Panc1 (cell line): ENCODE data around the gene NANOS3. TPM values are rescaled to one million over a fixed set of nuclear protein-coding genes. Genes with fewer than 3 reads are reported as not detected.

ENCODE experiments used
- ATAC-seq: fragments of 200-7000 bp; cut with Tn5 transposase; 2 replicates; pipeline ENCODE4 v1.9.1; 2020; ENCODE audit warnings: mild to moderate bottlenecking, moderate library complexity
- BruUV-seq: library from RNA; stranded (reverse); fragments of 400-500 nt; replicated peaks from 2 replicates; lab custom pipeline; 2021; lab: Mats Ljungman, UMichigan
- CTCF ChIA-PET: fragments of 300-600 bp; sonication (Branson Sonifier 250); formaldehyde crosslinking; loops from one replicate; lab custom pipeline; 2022; ENCODE audit warnings: antibody characterized with exemption; lab: Charles Lee
- POLR2A ChIA-PET: fragments of 300-600 bp; sonication (Branson Sonifier 250); formaldehyde crosslinking; loops from one replicate; lab custom pipeline; 2022; ENCODE audit warnings: antibody characterized with exemption; lab: Charles Lee
- DNase-seq: peaks from one replicate; pipeline ENCODE4 v3.0.0-alpha.2; 2010; ENCODE audit warnings: low read depth, low spot score
- H3K27ac ChIP-seq: 2 replicates; pipeline ENCODE4 v1.5.1; 2011; ENCODE audit warnings: mild to moderate bottlenecking, low read length, inconsistent platforms
- H3K27me3 ChIP-seq: fragments of 200-500 bp; sonication (Bioruptor generic); 2 replicates; pipeline ENCODE4 v1.6.0; 2014; ENCODE audit warnings: low read length, inconsistent platforms; ENCODE audit not compliant: control insufficient read depth, insufficient read depth
- H3K36me3 ChIP-seq: fragments of 200-500 bp; sonication (Bioruptor generic); 2 replicates; pipeline ENCODE4 v1.5.1; 2014; ENCODE audit warnings: inconsistent platforms, mild to moderate bottlenecking, low read length, moderate library complexity; ENCODE audit not compliant: control insufficient read depth, insufficient read depth
- H3K4me1 ChIP-seq: 2 replicates; pipeline ENCODE4 v1.5.1; 2011; ENCODE audit warnings: inconsistent platforms, mild to moderate bottlenecking, low read length, moderate library complexity; ENCODE audit not compliant: control insufficient read depth, insufficient read depth
- H3K4me3 ChIP-seq, 2 experiments: 2 replicates each; pipeline ENCODE4 v1.5.1; 2011 to 2012; ENCODE audit warnings: low read depth in 2 of 2, low read length in 2 of 2, mild to moderate bottlenecking in 2 of 2, inconsistent platforms in 1 of 2, moderate library complexity in 1 of 2
- H3K9me3 ChIP-seq: fragments of 200-500 bp; sonication (Bioruptor generic); 2 replicates; pipeline ENCODE4 v1.5.1; 2014; ENCODE audit warnings: low read depth, mild to moderate bottlenecking, inconsistent platforms, low read length, moderate library complexity; ENCODE audit not compliant: control insufficient read depth, insufficient read depth
- POLR2AphosphoS5 ChIP-seq: IDR thresholded peaks from 2 replicates; pipeline ENCODE4 v1.6.1; 2012; ENCODE audit warnings: mild to moderate bottlenecking, low read depth, low read length, moderate library complexity
- SIN3A ChIP-seq: IDR thresholded peaks from 2 replicates; pipeline ENCODE4 v1.6.1; 2012; ENCODE audit warnings: low read depth, mild to moderate bottlenecking, low read length, moderate library complexity, borderline replicate concordance; ENCODE audit not compliant: insufficient read depth
- TCF7L2 ChIP-seq: IDR thresholded peaks from 2 replicates; pipeline ENCODE4 v1.6.1; 2011; ENCODE audit warnings: mild to moderate bottlenecking, low read depth, low read length, inconsistent platforms
- in situ Hi-C: cut with HindIII; loops from 2 replicates; pipeline ENCODE4 v1.10.0; 2016; ENCODE audit warnings: low sequenced_read_pairs, low pct_unique_long_range_greater_than_20kb
- intact Hi-C: fragments of 100-400 bp; cut with micrococcal nuclease; formaldehyde crosslinking; loops from one replicate; pipeline ENCODE4 v1.10.0; 2022; ENCODE audit not compliant: unreplicated experiment
- total RNA-seq: library from RNA; stranded (reverse); gene quantifications from one replicate; pipeline ENCODE4 v1.2.1, GENCODE V29; 2021; ENCODE audit not compliant: unreplicated experiment
- TF ChIP-seq, protein P1 (sequence below), 2 experiments: IDR thresholded peaks; 2 replicates each; pipeline ENCODE4 v1.6.1; 2011 to 2012; ENCODE audit warnings: low read depth in 2 of 2, control low read depth in 1 of 2, low read length in 1 of 2, mild to moderate bottlenecking in 1 of 2, moderate library complexity in 1 of 2; ENCODE audit not compliant: insufficient read depth in 1 of 2
- TF ChIP-seq, protein P2 (sequence below): fragments of 450-650 bp; IDR thresholded peaks from 2 replicates; pipeline ENCODE4 v1.5.1; 2017; ENCODE audit warnings: mild to moderate bottlenecking

NANOS3 gene
- total RNA-seq, 1 experiment from 2014 or later, result 0.33 TPM

DNA sequence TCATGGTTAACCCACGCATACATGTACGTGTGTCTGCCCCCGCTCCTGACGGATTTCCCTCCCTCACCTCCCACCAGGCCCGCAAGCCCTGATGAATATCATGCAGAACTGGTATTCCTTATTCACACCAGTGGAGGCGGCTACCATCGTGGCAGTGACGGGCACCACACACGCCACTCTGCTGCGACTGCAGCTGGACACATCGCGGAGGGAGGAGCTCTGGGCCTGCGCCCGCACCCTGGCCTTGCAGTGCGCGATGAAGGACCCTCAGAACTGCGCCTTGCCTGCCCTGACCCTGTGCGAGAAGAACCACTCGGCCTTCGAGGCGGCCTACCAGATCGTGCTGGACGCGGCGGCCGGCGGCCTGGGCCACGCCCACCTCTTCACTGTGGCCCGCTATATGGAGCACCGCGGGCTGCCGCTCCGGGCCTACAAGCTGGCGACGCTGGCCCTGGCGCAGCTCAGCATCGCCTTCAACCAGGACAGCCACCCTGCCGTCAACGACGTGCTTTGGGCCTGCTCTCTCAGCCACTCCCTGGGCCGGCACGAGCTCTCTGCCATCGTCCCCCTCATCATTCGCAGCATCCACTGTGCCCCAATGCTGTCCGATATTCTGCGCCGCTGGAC, 46.7 kb upstream of the NANOS3 start:
- no TSS peak for BruUV-seq
- POLR2A ChIA-PET, result interaction anchor here (0.6 kb wide), 2 partner anchors 13 to 18 kb away, joined by 6 to 7 read pairs; no protein-coding TSS in a partner anchor
- intact Hi-C loops, result no loop called here
- Histone ChIP-seq H3K36me3 (no peaks in the 10 kb centered on the region), H3K9me3 (no peaks in the 10 kb centered on the region), H3K27ac (no peak overlapping the region), H3K27me3 (no peaks in the 10 kb centered on the region), H3K4me3 (no peak overlapping the region), H3K4me1 (peaks cover 13% of the 10 kb centered on the region)
- CTCF ChIA-PET, result interaction anchor here (0.6 kb wide), 1 partner anchor 25 kb away, joined by 3 read pairs; no protein-coding TSS in a partner anchor
- in situ Hi-C loops, result no loop called here
- DNase-seq (no peak), ATAC-seq (no peak)
- TF ChIP-seq, protein P1, sequence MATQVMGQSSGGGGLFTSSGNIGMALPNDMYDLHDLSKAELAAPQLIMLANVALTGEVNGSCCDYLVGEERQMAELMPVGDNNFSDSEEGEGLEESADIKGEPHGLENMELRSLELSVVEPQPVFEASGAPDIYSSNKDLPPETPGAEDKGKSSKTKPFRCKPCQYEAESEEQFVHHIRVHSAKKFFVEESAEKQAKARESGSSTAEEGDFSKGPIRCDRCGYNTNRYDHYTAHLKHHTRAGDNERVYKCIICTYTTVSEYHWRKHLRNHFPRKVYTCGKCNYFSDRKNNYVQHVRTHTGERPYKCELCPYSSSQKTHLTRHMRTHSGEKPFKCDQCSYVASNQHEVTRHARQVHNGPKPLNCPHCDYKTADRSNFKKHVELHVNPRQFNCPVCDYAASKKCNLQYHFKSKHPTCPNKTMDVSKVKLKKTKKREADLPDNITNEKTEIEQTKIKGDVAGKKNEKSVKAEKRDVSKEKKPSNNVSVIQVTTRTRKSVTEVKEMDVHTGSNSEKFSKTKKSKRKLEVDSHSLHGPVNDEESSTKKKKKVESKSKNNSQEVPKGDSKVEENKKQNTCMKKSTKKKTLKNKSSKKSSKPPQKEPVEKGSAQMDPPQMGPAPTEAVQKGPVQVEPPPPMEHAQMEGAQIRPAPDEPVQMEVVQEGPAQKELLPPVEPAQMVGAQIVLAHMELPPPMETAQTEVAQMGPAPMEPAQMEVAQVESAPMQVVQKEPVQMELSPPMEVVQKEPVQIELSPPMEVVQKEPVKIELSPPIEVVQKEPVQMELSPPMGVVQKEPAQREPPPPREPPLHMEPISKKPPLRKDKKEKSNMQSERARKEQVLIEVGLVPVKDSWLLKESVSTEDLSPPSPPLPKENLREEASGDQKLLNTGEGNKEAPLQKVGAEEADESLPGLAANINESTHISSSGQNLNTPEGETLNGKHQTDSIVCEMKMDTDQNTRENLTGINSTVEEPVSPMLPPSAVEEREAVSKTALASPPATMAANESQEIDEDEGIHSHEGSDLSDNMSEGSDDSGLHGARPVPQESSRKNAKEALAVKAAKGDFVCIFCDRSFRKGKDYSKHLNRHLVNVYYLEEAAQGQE (IDR thresholded peaks at IDR 0.05; ENCODE audit: insufficient read depth in 1 of 2, low read depth in 2 of 2, low read length in 1 of 2), result no peak
- TF ChIP-seq SIN3A, result no peak
- TF ChIP-seq TCF7L2, result no peak
- no peak for TF ChIP-seq POLR2AphosphoS5
- TF ChIP-seq, protein P2, sequence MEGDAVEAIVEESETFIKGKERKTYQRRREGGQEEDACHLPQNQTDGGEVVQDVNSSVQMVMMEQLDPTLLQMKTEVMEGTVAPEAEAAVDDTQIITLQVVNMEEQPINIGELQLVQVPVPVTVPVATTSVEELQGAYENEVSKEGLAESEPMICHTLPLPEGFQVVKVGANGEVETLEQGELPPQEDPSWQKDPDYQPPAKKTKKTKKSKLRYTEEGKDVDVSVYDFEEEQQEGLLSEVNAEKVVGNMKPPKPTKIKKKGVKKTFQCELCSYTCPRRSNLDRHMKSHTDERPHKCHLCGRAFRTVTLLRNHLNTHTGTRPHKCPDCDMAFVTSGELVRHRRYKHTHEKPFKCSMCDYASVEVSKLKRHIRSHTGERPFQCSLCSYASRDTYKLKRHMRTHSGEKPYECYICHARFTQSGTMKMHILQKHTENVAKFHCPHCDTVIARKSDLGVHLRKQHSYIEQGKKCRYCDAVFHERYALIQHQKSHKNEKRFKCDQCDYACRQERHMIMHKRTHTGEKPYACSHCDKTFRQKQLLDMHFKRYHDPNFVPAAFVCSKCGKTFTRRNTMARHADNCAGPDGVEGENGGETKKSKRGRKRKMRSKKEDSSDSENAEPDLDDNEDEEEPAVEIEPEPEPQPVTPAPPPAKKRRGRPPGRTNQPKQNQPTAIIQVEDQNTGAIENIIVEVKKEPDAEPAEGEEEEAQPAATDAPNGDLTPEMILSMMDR, result no peak

DNA sequence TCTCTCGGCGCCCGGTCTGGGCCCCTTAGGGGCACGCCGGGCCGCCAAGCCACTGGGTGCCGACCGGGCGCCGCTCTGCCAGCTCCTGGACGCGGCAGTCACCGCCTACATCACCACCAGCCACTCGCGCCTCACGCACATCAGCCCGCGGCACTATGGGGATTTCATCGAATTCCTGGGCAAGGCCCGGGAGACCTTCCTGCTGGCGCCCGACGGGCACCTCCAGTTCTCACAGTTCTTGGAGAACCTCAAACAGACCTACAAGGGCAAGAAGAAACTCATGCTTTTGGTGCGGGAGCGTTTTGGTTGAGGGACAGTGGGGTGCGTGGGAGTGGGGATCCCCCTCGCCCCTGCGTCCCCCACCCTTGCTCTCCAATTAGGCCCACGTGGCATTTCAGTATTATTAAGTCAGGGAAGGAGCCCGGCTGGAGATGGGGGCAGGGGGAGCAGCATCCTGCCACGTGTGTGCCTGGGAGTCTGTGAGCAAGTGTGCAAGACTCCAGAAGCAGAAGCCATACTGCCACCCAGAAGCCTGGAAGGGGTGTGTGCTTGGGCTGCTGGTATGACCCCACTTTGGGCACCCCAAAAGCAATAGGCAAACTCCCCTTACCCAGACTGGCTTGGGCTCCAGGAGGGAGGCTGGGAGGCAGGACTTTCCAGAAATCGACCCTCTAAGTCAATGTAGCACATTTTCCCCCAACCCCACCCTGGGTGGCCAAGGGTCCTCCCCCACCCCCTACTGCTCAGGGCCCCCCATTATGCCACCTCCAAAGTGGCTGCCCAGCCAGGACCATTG, 46.0 kb upstream of the NANOS3 start:
- H3K27ac ChIP-seq, result no peak overlapping the region
- CTCF ChIA-PET, result interaction anchor here (0.6 kb wide), 1 partner anchor 26 kb away, joined by 3 read pairs; no protein-coding TSS in a partner anchor
- peaks cover 19% of the 10 kb centered on the region for H3K4me1 ChIP-seq
- no peak for TF ChIP-seq TCF7L2
- TF ChIP-seq POLR2AphosphoS5, result 0 out of 2 replicates have a peak, but pooled peaks have one; percentile 5
- TF ChIP-seq, protein P1 (IDR thresholded peaks at IDR 0.05; ENCODE audit: insufficient read depth in 1 of 2, low read depth in 2 of 2, low read length in 1 of 2), result no peak
- no peak for TF ChIP-seq SIN3A
- TF ChIP-seq, protein P2, result no peak
- no peak overlapping the region for H3K4me3 ChIP-seq
- intact Hi-C loops (no loop called here), in situ Hi-C loops (no loop called here)
- H3K36me3 ChIP-seq, result no peaks in the 10 kb centered on the region; the same call in 1 of the 2 replicates
- no peaks in the 10 kb centered on the region for H3K27me3 ChIP-seq
- DNase-seq, result no peak
- no TSS peak for BruUV-seq
- H3K9me3 ChIP-seq, result no peaks in the 10 kb centered on the region
- POLR2A ChIA-PET, result interaction anchor here (0.6 kb wide), 1 partner anchor 13 kb away, joined by 6 read pairs; no protein-coding TSS in a partner anchor
- no peak for ATAC-seq
